GM12878 (cell line): Measurements from ENCODE around the gene TSSC4. TPM values are rescaled to one million over a fixed set of nuclear protein-coding genes. Genes with fewer than 3 reads are reported as not detected.

Source experiments
- ATAC-seq: fragments of 200-7000 bp; cut with Tn5 transposase; 3 replicates; pipeline ENCODE4 v1.9.1; 2020; ENCODE audit warnings: mild to moderate bottlenecking, moderate library complexity
- BruUV-seq: library from RNA; stranded (reverse); fragments of 400-500 nt; replicated peaks from 2 replicates; lab custom pipeline; 2021; lab: Mats Ljungman, UMichigan
- CTCF ChIA-PET: fragments of 300-600 bp; sonication (Branson Sonifier 250); formaldehyde crosslinking; extraction: SDS; loops from one replicate; lab custom pipeline; 2021; ENCODE audit warnings: inconsistent platforms; lab: Yijun Ruan, JAX
- POLR2A ChIA-PET: fragments of 350-600 bp; formaldehyde crosslinking; extraction: SDS; loops from one replicate; lab custom pipeline; 2021; ENCODE audit warnings: inconsistent platforms; lab: Charles Lee
- RAD21 ChIA-PET: fragments of 300-600 bp; sonication (Branson Sonifier 250); formaldehyde crosslinking; loops from one replicate; lab custom pipeline; 2023; ENCODE audit warnings: antibody characterized with exemption; ENCODE audit not compliant: unreplicated experiment; lab: Charles Lee
- SMC1A ChIA-PET: fragments of 300-600 bp; sonication (Branson Sonifier 250); formaldehyde crosslinking; loops from one replicate; lab custom pipeline; 2023; ENCODE audit not compliant: unreplicated experiment, uncharacterized antibody; lab: Charles Lee
- DNase-seq: peaks from one replicate; pipeline ENCODE4 v3.0.0-alpha.2; 2011; ENCODE audit warnings: low read depth, low spot score
- FAIRE-seq: peaks from 3 replicates; lab custom pipeline; 2011; peaks lifted over from hg19 to GRCh38; lab: Jason Lieb, UNC
- H2AFZ ChIP-seq: 2 replicates; pipeline ENCODE4 v1.6.0; 2011; ENCODE audit warnings: low read depth, low read length, control low read depth; ENCODE audit not compliant: control insufficient read depth
- H3K27ac ChIP-seq: 2 replicates; pipeline ENCODE4 v1.5.1; 2011; ENCODE audit warnings: control low read depth; ENCODE audit not compliant: control insufficient read depth, insufficient read depth
- H3K27me3 ChIP-seq, 2 experiments: replicated peaks in 1 of 2; 2 replicates each; pipeline versions ENCODE4 v1.6.0 to v1.6.1; 2011; ENCODE audit warnings: low read length in 1 of 2; ENCODE audit not compliant: control insufficient read depth in 2 of 2, insufficient read depth in 2 of 2
- H3K36me3 ChIP-seq, 2 experiments: 2 replicates each; pipeline ENCODE4 v1.5.1; 2011; ENCODE audit warnings: low read length in 1 of 2; ENCODE audit not compliant: control insufficient read depth in 2 of 2, insufficient read depth in 2 of 2
- H3K4me1 ChIP-seq: 2 replicates; pipeline ENCODE4 v1.6.1; 2011; ENCODE audit warnings: mild to moderate bottlenecking, low read length, moderate library complexity, mixed read lengths; ENCODE audit not compliant: control insufficient read depth, insufficient read depth
- H3K4me2 ChIP-seq: 2 replicates; pipeline ENCODE4 v1.6.0; 2011; ENCODE audit warnings: control low read depth; ENCODE audit not compliant: control insufficient read depth, insufficient read depth
- H3K4me3 ChIP-seq: fragments of 200-600 bp; sonication (generic); 2 replicates; pipeline ENCODE4 v1.5.1; 2016
- H3K79me2 ChIP-seq: 2 replicates; pipeline ENCODE4 v1.6.0; 2011; ENCODE audit warnings: low read length; ENCODE audit not compliant: control insufficient read depth, insufficient read depth
- H3K9ac ChIP-seq: 2 replicates; pipeline ENCODE4 v1.8.0; 2011; ENCODE audit warnings: low read length, control low read depth, mixed read lengths; ENCODE audit not compliant: control insufficient read depth, insufficient read depth
- H3K9me3 ChIP-seq: replicated peaks from 3 replicates; pipeline ENCODE4 v1.5.1; 2011; ENCODE audit warnings: mild to moderate bottlenecking, low read length; ENCODE audit not compliant: control insufficient read depth, insufficient read depth
- H4K20me1 ChIP-seq: 2 replicates; pipeline ENCODE4 v1.6.0; 2011; ENCODE audit not compliant: control insufficient read depth, insufficient read depth
- CBX5 ChIP-seq: sonication (generic); IDR thresholded peaks from 2 replicates; pipeline ENCODE4 v1.6.1; 2016; ENCODE audit warnings: low read depth, moderate library complexity, mild to moderate bottlenecking, inconsistent platforms
- CREM ChIP-seq: IDR thresholded peaks from 2 replicates; pipeline ENCODE4 v1.6.1; 2014; ENCODE audit warnings: antibody characterized with exemption, low read depth
- EZH2 ChIP-seq: IDR thresholded peaks from 2 replicates; pipeline ENCODE4 v1.6.1; 2012; ENCODE audit warnings: low read depth, mild to moderate bottlenecking, control low read depth, inconsistent platforms, low read length, borderline replicate concordance; ENCODE audit not compliant: control insufficient read depth
- SUZ12 ChIP-seq: fragments of 200-600 bp; sonication (generic); IDR thresholded peaks from one replicate; pipeline ENCODE4 v1.6.1; 2018; ENCODE audit warnings: antibody characterized with exemption, mild to moderate bottlenecking; ENCODE audit not compliant: unreplicated experiment
- WGBS: methylation state at CpG from one replicate; pipeline ENCODE4 v1.1.6; 2016; ENCODE audit warnings: low lambda C conversion rate; ENCODE audit not compliant: insufficient replicate concordance, insufficient coverage; ENCODE audit errors: missing lambda C conversion rate; 5-methylcytosine and 5-hydroxymethylcytosine counted together
- in situ Hi-C: fragments of 300-500 bp; cut with MboI; formaldehyde crosslinking; loops from 9 replicates; pipeline ENCODE4 v1.14.3; 2018; ENCODE audit warnings: mixed read lengths
- intact Hi-C: fragments of 100-400 bp; cut with micrococcal nuclease; formaldehyde crosslinking; loops from one replicate; pipeline ENCODE4 v1.14.2; 2022; ENCODE audit not compliant: unreplicated experiment
- polyA plus RNA-seq, 11 experiments: library from polyadenylated mRNA; depleted of rRNA in 4 of 11; unstranded in 6 of 11; stranded (reverse) in 5 of 11; fragments of >200 nt; fragmentation: Nextera tagmentation in 4 of 11; fragmentation: Illumina TruSeq in 1 of 11; extraction: Ambion mirVana in 4 of 11; extraction: Trizol in 1 of 11; gene quantifications; 1 replicate in 1 of 11; 2 replicates in 10 of 11; pipeline versions ENCODE4 v1.2.1 to v1.2.3, GENCODE V29; 2011 to 2016; ENCODE audit warnings: inconsistent platforms in 2 of 11, missing spikeins in 2 of 11, low read depth in 1 of 11
- total RNA-seq, 4 experiments: library from RNA; depleted of rRNA in 3 of 4; stranded (reverse); fragments of >200 nt in 3 of 4; fragmentation: Illumina TruSeq in 1 of 4; extraction: Trizol in 1 of 4; gene quantifications; 2 replicates each; pipeline versions ENCODE4 v1.2.1 to v1.2.3, GENCODE V29; 2013 to 2021
- TF ChIP-seq, protein P1 (sequence below): fragments of 450-650 bp; IDR thresholded peaks from 2 replicates; pipeline ENCODE4 v1.6.1; 2017; ENCODE audit warnings: mild to moderate bottlenecking, moderate library complexity
- TF ChIP-seq, protein P2 (sequence below): fragments of 450-650 bp; IDR thresholded peaks from 2 replicates; pipeline ENCODE4 v1.6.1; 2017; ENCODE audit warnings: antibody characterized with exemption, mild to moderate bottlenecking, moderate library complexity

TSSC4 gene
- total and polyA plus RNA-seq, 10 of the 15 experiments (the other 5 are each of a cell fraction or from before 2014, with no cell fraction given), result 0.69 to 70.1 (median 25.7) TPM

DNA sequence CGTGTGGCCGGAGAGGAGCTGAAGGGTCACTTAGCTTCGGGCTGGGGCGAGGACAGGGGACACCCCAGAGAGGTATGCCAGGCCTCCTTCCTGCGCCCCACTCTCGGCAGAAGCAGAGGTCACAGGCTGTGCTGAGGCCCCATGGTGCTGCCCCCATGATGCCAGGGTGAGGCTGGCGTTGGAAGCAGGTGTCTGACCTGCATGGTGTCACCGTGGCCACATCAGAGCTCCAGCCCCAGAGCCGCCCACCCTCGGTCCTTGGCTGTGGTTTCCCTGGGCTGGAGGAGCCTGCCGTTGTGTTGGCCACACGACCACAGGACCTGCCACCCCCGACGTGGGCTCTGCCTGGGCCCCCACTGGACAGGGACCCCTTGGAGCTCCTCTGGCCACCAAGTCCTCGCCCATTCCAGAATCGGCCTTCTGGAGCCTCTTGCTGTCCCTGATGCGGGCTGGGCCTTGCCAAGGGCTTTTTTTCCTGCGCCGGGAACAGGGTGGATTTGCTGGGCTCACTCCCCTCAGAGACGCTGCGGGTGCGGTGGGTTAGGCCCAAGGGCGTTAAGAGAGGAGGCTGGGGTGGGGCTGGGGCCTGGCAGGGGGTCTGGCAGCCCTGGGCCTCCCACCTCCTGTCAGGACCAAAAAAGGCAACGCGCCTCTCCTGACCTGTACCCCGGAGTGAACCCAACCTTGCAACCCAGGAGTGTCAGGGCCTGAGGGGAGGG is 8.2 kb upstream of the TSSC4 start:
- ChIA-PET POLR2A (no interaction called here), CTCF (no interaction called here), RAD21 (no interaction called here), SMC1A (no interaction called here)
- Histone ChIP-seq H3K4me3 (no peak overlapping the region), H3K4me2 (no peak overlapping the region), H3K27me3 (no peaks in the 10 kb centered on the region), H3K36me3 (peaks cover 0 to 57% of the 10 kb centered on the region in 2 experiments; a peak in 3 of 4 replicates), H2AFZ (no peak overlapping the region), H4K20me1 (peaks cover 3% of the 10 kb centered on the region; the same call in 1 of the 2 replicates), H3K9ac (no peak overlapping the region), H3K27ac (no peak overlapping the region), H3K4me1 (peaks cover 51% of the 10 kb centered on the region), H3K9me3 (no peaks in the 10 kb centered on the region), H3K79me2 (peaks cover 32% of the 10 kb centered on the region)
- in situ Hi-C loops, result loop anchor here (25.0 kb wide), 1 partner anchor 1580 kb away; the partner anchor contains the start of genes PIDD1, PNPLA2 and RPLP2
- TF ChIP-seq, protein P1, sequence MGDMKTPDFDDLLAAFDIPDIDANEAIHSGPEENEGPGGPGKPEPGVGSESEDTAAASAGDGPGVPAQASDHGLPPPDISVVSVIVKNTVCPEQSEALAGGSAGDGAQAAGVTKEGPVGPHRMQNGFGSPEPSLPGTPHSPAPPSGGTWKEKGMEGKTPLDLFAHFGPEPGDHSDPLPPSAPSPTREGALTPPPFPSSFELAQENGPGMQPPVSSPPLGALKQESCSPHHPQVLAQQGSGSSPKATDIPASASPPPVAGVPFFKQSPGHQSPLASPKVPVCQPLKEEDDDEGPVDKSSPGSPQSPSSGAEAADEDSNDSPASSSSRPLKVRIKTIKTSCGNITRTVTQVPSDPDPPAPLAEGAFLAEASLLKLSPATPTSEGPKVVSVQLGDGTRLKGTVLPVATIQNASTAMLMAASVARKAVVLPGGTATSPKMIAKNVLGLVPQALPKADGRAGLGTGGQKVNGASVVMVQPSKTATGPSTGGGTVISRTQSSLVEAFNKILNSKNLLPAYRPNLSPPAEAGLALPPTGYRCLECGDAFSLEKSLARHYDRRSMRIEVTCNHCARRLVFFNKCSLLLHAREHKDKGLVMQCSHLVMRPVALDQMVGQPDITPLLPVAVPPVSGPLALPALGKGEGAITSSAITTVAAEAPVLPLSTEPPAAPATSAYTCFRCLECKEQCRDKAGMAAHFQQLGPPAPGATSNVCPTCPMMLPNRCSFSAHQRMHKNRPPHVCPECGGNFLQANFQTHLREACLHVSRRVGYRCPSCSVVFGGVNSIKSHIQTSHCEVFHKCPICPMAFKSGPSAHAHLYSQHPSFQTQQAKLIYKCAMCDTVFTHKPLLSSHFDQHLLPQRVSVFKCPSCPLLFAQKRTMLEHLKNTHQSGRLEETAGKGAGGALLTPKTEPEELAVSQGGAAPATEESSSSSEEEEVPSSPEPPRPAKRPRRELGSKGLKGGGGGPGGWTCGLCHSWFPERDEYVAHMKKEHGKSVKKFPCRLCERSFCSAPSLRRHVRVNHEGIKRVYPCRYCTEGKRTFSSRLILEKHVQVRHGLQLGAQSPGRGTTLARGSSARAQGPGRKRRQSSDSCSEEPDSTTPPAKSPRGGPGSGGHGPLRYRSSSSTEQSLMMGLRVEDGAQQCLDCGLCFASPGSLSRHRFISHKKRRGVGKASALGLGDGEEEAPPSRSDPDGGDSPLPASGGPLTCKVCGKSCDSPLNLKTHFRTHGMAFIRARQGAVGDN, result no peak
- TF ChIP-seq EZH2 (no peak), SUZ12 (no peak), CBX5 (no peak), CREM (no peak)
- TF ChIP-seq, protein P2, sequence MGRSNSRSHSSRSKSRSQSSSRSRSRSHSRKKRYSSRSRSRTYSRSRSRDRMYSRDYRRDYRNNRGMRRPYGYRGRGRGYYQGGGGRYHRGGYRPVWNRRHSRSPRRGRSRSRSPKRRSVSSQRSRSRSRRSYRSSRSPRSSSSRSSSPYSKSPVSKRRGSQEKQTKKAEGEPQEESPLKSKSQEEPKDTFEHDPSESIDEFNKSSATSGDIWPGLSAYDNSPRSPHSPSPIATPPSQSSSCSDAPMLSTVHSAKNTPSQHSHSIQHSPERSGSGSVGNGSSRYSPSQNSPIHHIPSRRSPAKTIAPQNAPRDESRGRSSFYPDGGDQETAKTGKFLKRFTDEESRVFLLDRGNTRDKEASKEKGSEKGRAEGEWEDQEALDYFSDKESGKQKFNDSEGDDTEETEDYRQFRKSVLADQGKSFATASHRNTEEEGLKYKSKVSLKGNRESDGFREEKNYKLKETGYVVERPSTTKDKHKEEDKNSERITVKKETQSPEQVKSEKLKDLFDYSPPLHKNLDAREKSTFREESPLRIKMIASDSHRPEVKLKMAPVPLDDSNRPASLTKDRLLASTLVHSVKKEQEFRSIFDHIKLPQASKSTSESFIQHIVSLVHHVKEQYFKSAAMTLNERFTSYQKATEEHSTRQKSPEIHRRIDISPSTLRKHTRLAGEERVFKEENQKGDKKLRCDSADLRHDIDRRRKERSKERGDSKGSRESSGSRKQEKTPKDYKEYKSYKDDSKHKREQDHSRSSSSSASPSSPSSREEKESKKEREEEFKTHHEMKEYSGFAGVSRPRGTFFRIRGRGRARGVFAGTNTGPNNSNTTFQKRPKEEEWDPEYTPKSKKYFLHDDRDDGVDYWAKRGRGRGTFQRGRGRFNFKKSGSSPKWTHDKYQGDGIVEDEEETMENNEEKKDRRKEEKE, result no peak
- intact Hi-C loops, result no loop called here
- FAIRE-seq (no peak), ATAC-seq (no peak), DNase-seq (no peak)
- BruUV-seq, result no TSS peak
- 67% methylated on average over 25 of the region's 26 CpGs for WGBS
